Fibroblast of skin of abdomen (primary cell): Measurements from ENCODE around the gene DNAI7.

Experiments
- DNase-seq: peaks from one replicate; pipeline ENCODE4 v3.0.0-alpha.2; 2013

Gene DNAI7

DNA sequence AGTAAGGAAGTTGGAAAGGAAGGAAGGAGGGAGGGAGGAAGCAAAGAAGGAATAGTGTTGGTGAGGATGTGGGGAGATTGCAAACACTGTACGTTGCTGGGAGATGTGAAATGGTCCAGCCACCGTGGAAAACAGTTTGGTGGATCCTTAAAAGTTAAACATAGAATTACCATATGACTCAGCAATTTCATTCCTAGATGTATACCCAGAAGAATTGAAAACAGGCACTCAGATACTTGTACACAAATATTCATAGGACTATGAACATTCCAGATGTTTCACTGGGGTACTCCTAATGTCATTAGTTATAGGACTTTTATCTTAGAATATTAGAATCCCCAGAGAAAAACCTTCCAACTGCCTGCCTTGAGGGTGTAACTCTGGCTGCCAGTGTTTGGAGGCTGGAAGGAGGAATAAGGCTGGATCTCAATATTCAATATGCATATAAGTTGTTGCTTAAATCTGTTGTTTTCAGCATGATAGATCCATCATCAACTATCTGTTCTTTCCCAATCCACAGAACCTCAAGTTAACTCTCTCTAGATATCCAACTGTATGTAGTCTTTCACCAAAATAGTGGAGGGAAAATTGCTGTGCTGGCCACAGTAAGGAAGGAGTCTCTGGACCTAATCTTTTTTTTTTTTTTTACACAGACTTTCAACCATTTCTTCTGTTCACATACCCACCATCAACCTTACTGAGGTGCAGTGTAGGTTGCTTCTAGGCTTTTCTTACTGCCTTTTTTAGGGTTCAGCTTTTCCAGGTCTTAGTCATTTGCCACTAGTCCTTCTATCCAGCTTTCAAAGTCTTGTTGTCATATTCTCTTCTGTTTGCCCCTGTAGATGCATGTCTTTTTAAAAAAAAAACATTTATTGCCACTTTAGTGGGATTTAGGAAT lies 94.5 kb downstream of the DNAI7 start:
- no peak for DNase-seq

DNA sequence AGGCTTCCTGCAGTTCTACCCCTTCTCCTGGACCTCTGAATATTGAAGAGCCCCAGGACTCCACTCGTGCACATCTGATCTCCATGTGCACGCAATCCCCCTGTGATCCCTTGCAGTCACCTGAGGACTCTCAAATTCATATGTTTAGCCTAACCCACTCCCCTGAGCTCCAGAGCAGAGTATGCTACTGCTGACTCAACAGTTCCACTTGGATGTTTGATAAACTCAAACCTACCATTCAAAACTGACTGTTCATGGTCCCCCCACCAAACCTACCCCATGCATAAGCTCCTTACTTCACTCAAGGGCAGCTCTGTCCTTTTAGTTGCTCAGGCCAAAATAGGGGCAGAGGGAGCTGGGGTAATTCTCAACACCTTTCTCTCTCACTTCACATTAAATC lies 96.0 kb downstream of the DNAI7 start:
- no peak for DNase-seq

DNA sequence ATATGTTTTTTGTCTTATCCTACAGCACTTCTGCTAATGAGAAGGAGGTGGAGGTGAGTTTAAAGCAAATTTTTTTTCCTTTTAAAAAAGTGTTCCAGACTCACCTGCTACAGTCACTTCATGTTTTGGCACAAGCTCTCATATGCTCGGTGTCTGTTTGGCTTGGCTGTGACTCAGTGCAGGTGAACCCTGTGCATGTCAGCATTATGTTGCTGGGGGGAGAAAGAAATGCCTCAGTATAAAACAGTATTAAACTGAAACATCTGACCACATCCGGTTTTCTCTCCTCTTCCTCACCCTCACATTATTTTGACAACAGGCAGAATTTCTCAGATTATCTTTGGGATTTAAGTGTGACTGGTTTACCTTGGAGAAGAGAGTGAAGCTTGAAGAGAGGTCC lies 105.2 kb downstream of the DNAI7 start:
- DNase-seq = no peak

DNA sequence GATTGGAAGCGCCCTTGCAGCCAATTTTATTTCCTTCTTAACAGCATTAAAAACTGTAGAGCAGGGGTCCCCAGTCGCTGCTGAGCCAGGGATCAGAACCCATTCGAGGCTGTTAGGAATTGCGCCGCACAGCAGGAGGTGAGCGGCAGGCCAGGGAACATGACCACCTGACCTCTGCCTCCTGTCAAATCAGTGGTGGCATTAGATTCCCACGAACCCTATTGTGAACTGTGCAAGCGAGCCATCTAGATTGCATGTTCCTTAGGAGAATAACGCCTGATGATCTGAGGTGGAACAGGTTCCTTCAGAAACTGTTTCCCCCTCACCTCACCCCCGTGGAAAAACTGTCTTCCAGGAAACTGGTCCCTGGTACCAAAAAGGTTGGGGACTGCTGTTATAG lies 107.4 kb downstream of the DNAI7 start:
- no peak for DNase-seq

DNA sequence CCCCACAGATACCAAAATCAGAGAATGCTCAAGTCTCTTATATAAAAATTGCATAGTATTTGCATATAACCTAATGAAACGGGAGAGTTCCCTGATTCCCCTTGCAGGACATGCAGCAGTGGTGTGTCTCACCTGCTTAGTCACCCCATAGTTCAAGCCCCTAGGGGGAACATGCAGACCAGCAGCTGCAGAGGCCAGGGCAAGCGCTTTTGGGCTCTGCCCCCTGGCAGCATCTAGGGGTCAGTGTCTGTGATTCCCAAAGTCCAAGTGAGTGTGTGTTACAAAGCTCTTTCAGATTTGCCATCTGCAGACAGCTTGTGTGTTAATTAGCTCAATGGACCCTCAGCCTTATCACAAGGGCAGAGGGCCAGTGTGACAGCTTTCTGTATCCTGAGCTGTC lies 110.1 kb downstream of the DNAI7 start:
- DNase-seq = no peak

DNA sequence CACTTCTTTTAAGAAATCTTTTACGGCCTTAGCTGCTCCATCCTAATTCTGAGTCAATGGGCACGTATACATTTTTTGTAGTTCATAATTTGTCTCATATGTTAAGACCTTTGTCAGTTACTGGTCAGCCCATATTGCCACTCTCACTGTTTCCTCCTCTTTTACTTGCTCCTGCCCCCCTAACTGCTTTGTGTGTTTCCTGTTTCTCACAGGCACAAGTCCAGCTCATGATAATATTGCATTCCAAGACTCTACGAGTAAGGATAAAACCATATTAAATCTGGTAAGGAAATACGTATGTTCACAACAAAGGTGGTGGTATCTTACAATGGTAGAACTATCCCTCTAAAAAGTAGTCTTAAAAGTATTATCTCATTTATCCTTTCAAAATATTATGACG lies 111.7 kb downstream of the DNAI7 start:
- DNase-seq = no peak

DNA sequence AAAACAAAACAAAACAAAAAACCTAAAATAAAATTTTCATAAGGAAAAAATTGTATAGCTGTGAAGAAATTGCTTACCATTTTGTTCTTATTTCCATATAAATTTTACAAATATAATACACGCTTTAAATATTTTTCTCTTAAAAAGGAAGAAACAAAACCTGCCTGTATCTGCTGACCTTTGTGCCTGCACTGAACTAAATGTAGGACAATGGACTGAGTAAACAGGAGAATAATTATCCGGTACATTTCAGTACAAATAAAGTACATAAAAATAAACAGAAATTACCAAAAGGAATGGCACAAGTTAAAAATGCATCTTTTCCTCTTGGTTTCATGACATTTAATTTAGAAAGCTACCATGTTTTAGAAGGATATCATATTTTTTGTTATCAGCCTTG lies 112.3 kb downstream of the DNAI7 start:
- DNase-seq = no peak

DNA sequence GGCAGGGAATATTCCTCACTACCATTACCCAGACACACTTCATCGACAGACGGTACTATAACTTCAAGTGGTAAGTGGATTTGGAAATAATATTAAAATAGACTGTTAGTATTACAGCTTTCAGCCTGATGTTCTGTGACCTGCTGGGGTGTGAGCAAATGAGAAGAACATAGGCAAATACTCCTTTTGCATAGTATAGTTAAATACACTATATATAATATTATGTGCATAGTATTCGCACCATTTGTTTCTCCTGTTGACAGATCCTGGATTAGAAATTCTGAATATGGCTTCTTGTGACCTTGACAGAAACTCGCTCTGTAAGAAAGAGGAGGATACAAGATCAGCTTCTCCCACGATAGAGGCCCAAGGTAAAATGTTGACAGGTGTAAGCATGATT lies 115.6 kb downstream of the DNAI7 start:
- DNase-seq = no peak

DNA sequence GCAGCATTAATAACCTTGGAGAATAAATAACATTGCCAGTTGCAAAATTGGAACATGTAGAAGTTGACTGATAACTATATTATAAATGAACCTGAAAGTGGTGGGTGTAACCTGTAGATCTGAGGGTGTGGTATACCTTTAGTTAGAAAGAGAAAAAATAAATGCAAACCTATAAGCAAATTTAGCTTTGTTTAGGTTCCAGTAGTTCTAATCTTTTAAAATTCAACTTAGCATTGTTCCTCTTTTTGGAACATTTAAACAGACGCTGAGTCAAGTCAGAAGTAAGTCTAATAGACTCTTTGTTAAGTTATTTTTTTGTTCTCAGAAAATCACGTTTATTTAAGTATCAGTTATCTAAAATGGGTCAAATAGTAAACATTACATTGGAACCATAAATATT lies 120.0 kb downstream of the DNAI7 start:
- no peak for DNase-seq

DNA sequence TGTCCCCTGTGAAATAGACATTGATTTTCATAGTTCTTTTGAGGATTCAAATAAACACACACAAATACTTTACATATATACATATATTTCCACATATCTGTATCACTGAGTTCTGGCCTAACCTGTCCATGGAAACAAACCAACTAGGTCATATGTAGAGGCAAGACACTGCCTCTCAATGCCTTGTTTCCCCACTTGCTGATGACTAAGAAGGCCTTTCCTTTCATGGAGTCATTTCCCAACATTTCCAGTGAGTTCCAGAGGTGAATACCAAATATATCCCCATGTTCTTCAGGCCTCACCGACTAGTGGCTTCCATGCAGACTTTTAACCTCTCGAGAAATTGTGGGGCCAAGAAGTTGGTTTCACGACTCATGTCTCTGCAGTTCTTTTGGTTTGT lies 120.8 kb downstream of the DNAI7 start:
- DNase-seq = no peak

DNA sequence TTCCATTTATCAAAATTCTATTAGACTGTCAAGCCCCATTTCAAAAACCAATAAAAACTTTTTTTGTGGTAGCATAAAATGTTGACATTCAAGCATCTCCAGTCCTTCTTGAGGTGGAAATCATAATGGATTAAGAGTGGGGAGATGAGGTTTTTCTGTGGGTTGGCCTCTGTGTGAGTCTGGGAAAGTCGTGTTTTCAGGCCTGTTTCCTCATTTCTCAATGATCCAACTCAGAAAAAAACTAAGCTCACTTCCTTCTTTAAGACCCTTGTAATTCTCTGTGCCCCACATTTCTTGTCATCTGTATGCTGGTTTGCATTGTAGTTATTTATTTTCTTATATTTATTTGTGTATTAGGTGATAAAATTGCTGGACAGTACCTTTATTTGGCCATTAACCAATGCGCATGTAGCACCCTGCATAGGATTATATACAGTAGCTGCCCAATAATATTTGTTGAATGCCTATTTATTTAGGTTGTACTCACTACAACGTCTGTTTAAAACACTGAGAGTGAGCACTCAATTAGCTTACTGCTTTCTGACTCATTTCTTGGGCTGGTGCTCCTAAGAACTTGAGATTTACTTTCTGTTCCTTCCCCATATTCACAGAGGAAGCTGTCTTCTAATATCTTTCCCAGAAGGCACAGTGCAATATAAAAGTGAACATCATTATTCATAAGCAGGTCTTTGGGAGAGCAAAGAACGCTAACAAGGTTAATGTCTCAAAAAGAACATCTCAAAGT lies 121.9 kb downstream of the DNAI7 start:
- no peak for DNase-seq

DNA sequence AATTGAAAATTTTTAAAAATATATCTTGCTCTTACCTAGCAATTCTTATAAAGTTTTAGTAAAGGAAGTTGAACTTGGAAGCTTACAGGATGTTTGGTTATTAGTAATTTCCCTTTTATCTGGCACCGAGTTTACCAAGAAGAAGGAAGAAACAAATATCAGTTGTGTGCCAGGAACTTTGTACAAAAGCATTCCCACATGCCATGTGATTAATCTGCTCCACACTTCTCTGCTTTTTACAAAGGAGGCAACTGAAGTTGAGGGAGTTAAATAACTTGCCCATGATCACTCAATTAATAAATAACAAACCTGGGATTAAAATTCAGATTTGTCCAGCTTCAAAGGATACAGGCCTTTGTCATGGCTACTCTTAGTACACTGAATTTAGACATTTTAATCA lies 123.6 kb downstream of the DNAI7 start:
- no peak for DNase-seq

DNA sequence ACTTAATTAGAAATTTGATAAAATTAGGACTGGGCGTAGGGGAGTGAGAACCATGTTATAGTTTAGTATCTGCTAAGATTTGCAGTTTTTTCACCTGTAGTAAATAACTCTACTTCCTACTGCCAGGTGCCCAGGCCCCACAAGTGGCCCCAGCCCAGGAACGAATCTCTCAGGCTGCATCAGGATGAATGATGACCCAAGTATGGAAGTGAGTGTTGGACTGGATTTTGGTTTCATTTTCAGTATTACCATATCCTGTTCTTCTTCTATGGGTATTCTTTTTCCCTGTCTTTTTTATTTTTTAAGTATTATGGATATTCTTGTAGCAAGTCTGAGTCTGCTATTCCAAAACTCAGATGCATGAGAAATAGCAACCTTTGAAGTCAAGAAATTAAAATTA lies 125.7 kb downstream of the DNAI7 start:
- no peak for DNase-seq

DNA sequence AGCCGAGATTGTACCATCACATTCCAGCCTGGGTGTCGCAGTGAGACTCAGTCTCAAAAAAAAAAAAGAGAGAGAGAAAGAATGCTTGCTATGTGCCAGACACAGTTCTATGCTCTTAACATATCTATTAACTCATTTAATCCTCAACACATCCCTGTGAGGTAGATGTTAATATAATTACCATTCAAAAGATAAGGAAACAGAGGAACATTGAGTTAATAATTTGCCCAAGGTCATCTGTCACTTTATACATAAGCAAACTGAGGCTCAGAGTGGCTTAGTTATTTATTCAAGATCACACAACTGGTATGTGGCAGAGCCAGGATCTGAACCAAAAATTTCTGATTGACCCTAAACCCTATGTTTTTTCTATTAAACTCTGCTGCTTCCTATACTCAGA lies 129.9 kb downstream of the DNAI7 start:
- no peak for DNase-seq

DNA sequence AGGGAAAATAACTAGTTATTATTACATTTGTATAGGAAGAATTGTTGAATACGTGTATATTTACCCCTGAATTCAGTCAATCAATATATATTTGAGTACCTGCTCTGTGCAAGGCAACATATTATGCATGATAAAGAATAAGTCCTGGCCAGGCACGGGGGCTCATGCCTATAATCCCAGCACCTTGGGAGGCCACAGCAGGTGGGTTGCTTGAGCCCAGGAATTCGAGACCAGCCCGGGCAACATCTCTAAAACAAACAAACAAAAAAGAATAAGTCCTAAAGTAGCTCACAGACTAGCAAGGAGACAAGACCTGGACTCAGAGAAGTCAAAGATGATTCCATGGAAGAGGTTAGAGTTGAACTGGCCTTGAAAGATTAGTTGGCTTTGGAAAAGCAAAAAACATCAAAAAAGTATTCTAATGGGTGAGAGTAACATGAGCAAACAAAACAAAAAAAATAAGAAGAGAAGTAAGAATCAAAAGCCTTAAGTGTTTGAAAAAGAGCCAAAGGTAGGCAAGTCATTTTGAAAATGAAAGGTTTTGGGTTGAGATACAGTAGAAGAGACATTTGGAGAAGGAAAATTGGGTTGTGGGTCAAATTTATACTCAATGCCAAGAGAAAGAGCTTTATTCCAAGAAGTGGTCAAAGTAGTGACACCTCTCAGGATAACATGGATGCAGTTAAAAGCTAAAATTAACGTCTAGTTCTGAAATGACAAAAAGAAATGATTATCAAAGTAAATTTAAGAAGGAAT lies 130.9 kb downstream of the DNAI7 start:
- DNase-seq = no peak

DNA sequence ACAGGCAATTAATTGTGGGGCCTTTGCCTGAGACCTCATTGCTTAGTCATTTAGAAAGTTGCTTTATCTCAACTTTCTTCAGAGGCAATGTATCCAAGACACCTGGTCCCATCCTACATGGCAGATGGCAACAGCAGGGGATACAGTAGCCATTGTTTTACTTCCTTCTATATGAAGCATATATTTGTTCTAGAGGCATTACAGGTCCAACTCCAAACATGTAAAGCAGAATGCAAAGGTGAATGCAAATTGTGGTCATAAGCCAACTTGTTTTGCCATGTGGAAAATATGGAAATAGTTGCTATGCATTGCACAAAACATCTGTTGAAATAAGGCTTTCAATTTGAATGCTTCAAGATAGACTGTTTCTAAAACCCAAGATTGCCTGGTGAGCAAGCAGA lies 136.3 kb downstream of the DNAI7 start:
- no peak for DNase-seq
